Aorta (tissue), 5 donors: ENCODE results near the gene SPATA31A6. TPM values are rescaled to one million over a fixed set of nuclear protein-coding genes. Genes with fewer than 3 reads are reported as not detected.
"Not testable (repeated sequence)": the region's sequence is repeated elsewhere in the genome, so short reads cannot be mapped to it uniquely, and the experiment has no call there.

Source experiments
- ATAC-seq: fragments of 200-7000 bp; cut with Tn5 transposase; one replicate; pipeline ENCODE4 v1.9.1; 2022; ENCODE audit warnings: moderate library complexity; ENCODE audit not compliant: low FRiP score
- DNase-seq, 2 donors: peaks; one replicate each; pipeline ENCODE4 v3.0.0-alpha.2; 2020
- H3K27ac ChIP-seq, 2 donors: one replicate each; pipeline ENCODE4 v1.5.1; 2013; ENCODE audit warnings: low read length in 2 of 2, mild to moderate bottlenecking in 2 of 2, moderate library complexity in 2 of 2, control low read depth in 1 of 2, inconsistent platforms in 1 of 2, low read depth in 1 of 2
- H3K27me3 ChIP-seq, 2 donors: one replicate each; pipeline ENCODE4 v1.6.1; 2013; ENCODE audit warnings: control low read depth in 1 of 2, low read length in 1 of 2, mild to moderate bottlenecking in 1 of 2, moderate library complexity in 1 of 2; ENCODE audit not compliant: insufficient read depth in 2 of 2, control insufficient read depth in 1 of 2
- H3K36me3 ChIP-seq, 2 donors: one replicate each; pipeline ENCODE4 v1.6.1; 2013; ENCODE audit warnings: control low read depth in 1 of 2, low read length in 1 of 2, mild to moderate bottlenecking in 1 of 2; ENCODE audit not compliant: insufficient read depth in 2 of 2, control insufficient read depth in 1 of 2
- H3K4me1 ChIP-seq, 2 donors: one replicate each; pipeline ENCODE4 v1.6.1; 2013; ENCODE audit warnings: low read length in 2 of 2, control low read depth in 1 of 2, mild to moderate bottlenecking in 1 of 2, moderate library complexity in 1 of 2; ENCODE audit not compliant: insufficient read depth in 2 of 2, control insufficient read depth in 1 of 2
- H3K4me3 ChIP-seq, 2 donors: one replicate each; pipeline ENCODE4 v1.5.1; 2013; ENCODE audit warnings: low read length in 2 of 2, control low read depth in 1 of 2, mild to moderate bottlenecking in 1 of 2
- H3K9me3 ChIP-seq: one replicate; pipeline ENCODE4 v1.6.1; 2013; ENCODE audit warnings: mild to moderate bottlenecking, low read length; ENCODE audit not compliant: control insufficient read depth
- WGBS, 2 donors: extraction: QIAGEN DNeasy Blood & Tissue Kit; methylation state at CpG; one replicate each; pipeline ENCODE4 v1.1.7; 2013; 5-methylcytosine and 5-hydroxymethylcytosine counted together
- intact Hi-C, 2 donors: fragments of 100-400 bp; cut with DNase I; formaldehyde crosslinking; loops; one replicate each; pipeline versions ENCODE4 v1.14.2 to v1.15.0; 2022
- polyA plus RNA-seq, 2 donors: library from polyadenylated mRNA; stranded (reverse); fragments of 200-250 nt; gene quantifications; one replicate each; pipeline ENCODE4 v1.2.3, GENCODE V29; 2013
- total RNA-seq, 2 donors: library from RNA; stranded (reverse); fragmentation: NEBNext Ultra II Directional; extraction: Animal tissue kit (Norgen Biotek cat#: 25700); gene quantifications; one replicate each; pipeline ENCODE4 v1.2.1, GENCODE V29; 2021
- donor health status: healthy with polysubstance abuse.
- donor health status: Bipolar disorder and iron deficiency.
- donor health status: DM: no; HTN: no; CAD: no.
- donor health status: DM: no; HTN: no; CAD: no.
- donor health status: DM: yes; HTN: yes; CAD: no.

SPATA31A6 gene
- total and polyA plus RNA-seq, 4 donors = not detected

DNA sequence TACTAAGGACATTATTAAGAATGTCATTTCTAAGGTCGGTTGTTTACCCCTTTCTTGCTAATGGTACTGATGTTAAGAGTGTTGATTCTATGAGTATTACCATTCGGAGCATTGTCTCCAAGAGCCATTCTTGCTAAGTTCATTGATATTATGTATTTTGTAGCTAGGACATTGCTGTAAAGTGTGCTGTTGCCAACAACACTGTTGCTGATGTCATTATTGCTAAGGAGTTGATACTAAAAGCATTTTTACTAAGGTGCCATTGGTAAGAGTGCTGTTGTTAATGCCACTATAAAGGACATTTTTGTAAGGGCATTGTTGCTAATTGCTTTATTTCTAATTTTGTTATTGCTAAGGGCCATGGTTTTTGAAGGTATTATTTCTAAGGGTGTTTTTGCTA lies 55.4 kb downstream of the SPATA31A6 start:
- H3K36me3 ChIP-seq, H3K9me3 ChIP-seq, H3K27ac ChIP-seq, intact Hi-C loops, H3K4me1 ChIP-seq, DNase-seq, ATAC-seq, H3K27me3 ChIP-seq, H3K4me3 ChIP-seq: not testable (repeated sequence)
- 80 to 85% methylated on average over 2 of the region's 2 CpGs for WGBS, 2 donors

Other genes starting within 250 kb of the SPATA31A6 start
- gene CNTNAP3B, start 54.2 kb upstream of the SPATA31A6 start, total RNA-seq = 10 to 100 TPM; 16.3 to 25.9 TPM
- gene CNTNAP3B, start 54.2 kb upstream of the SPATA31A6 start, polyA plus RNA-seq = 10 to 100 TPM in 1 of 2 donors, 1 to 10 TPM in 1; 1.6 to 45.9 TPM